ENCODE results near the gene IRAK4. TPM values are rescaled to one million over a fixed set of nuclear protein-coding genes. Genes with fewer than 3 reads are reported as not detected.
"Not testable (repeated sequence)": the region's sequence is repeated elsewhere in the genome, so short reads cannot be mapped to it uniquely, and the experiment has no call there.

IRAK4 gene
- total RNA-seq, 3 donors from 2014 or later, result 37.4 to 46.4 (median 38.7) TPM

DNA sequence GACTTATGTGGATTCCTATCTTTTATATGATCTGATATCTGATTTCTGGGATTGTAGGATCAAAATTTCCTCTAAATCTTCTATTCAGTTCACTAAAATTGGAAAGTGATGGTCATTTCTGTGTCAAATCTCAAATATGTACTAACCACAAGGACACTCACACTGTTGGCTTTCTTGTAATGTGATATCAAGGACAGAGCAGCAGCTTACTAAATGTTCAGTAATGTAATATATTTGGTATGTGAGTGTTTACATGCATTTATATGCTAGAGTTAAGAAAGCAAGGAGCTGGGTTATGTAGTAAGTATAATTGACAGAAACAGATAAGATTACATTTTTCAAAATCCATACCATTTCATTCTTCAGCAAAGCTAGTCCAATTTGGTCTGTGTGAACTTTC lies 16.6 kb upstream of the IRAK4 start:
- Histone ChIP-seq H3K36me3 (no peaks in the 10 kb centered on the region), H3K27me3 (no peaks in the 10 kb centered on the region), H3K27ac (no peak overlapping the region), H3K9me3 (no peaks in the 10 kb centered on the region), H3K4me3 (no peak overlapping the region), H3K4me1 (no peaks in the 10 kb centered on the region)
- intact Hi-C loops (cut with DNase I; ENCODE audit: low total_unique reads), result no loop called here
- TF ChIP-seq POLR2A (IDR thresholded peaks at IDR 0.05), result no peak
- TF ChIP-seq CTCF (IDR thresholded peaks at IDR 0.05), result no peak
- no peak for TF ChIP-seq POLR2AphosphoS5 (IDR thresholded peaks at IDR 0.05)
- DNase-seq (ENCODE audit: low spot score in 2 of 2), result no peak

GRCh38 chr12:43744826-43745225 lies 13.9 kb upstream of the IRAK4 start:
- intact Hi-C loops (cut with DNase I; ENCODE audit: low total_unique reads), result no loop called here
- H3K4me1 ChIP-seq, result no peaks in the 10 kb centered on the region
- DNase-seq (ENCODE audit: low spot score in 2 of 2), result no peak
- no peak overlapping the region for H3K4me3 ChIP-seq
- no peaks in the 10 kb centered on the region for H3K27me3 ChIP-seq
- H3K9me3 ChIP-seq, result no peaks in the 10 kb centered on the region
- H3K27ac ChIP-seq, result no peak overlapping the region
- H3K36me3 ChIP-seq, result no peaks in the 10 kb centered on the region
- TF ChIP-seq POLR2A (IDR thresholded peaks at IDR 0.05) (no peak), CTCF (IDR thresholded peaks at IDR 0.05) (no peak), POLR2AphosphoS5 (IDR thresholded peaks at IDR 0.05) (no peak)

- Histone ChIP-seq H3K27me3 (no peaks in the 10 kb centered on the region), H3K36me3 (no peaks in the 10 kb centered on the region), H3K27ac (no peak overlapping the region), H3K4me1 (no peaks in the 10 kb centered on the region), H3K4me3 (no peak overlapping the region), H3K9me3 (no peaks in the 10 kb centered on the region)
- intact Hi-C loops (cut with DNase I; ENCODE audit: low total_unique reads), result no loop called here
- TF ChIP-seq POLR2AphosphoS5 (IDR thresholded peaks at IDR 0.05), result no peak
- TF ChIP-seq CTCF (IDR thresholded peaks at IDR 0.05), result no peak
- TF ChIP-seq POLR2A (IDR thresholded peaks at IDR 0.05), result no peak
- DNase-seq (ENCODE audit: low spot score in 2 of 2), result no peak
Observed at GRCh38 chr12:43749016-43749415, 9.7 kb upstream of the IRAK4 start.

GRCh38 chr12:43750814-43751213 lies 7.9 kb upstream of the IRAK4 start:
- H3K9me3 ChIP-seq, result no peaks in the 10 kb centered on the region
- no peaks in the 10 kb centered on the region for H3K4me1 ChIP-seq
- no peak overlapping the region for H3K4me3 ChIP-seq
- TF ChIP-seq POLR2A (IDR thresholded peaks at IDR 0.05) (no peak), POLR2AphosphoS5 (IDR thresholded peaks at IDR 0.05) (no peak), CTCF (IDR thresholded peaks at IDR 0.05) (no peak)
- no peak for DNase-seq (ENCODE audit: low spot score in 2 of 2)
- intact Hi-C loops (cut with DNase I; ENCODE audit: low total_unique reads), result no loop called here
- no peak overlapping the region for H3K27ac ChIP-seq
- H3K27me3 ChIP-seq, result no peaks in the 10 kb centered on the region
- no peaks in the 10 kb centered on the region for H3K36me3 ChIP-seq

DNA sequence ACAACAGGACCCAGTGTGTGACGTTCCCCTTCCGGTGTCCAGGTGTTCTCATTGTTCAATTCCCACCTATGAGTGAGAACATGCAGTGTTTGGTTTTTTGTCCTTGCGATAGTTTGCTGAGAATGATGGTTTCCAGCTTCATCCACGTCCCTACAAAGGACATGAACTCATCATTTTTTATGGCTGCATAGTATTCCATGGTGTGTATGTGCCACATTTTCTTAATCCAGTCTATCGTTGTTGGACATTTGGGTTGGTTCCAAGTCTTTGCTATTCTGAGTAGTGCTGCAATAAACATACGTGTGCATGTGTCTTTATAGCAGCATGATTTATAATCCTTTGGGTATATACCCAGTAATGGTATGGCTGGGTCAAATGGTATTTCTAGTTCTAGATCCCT lies 7.4 kb upstream of the IRAK4 start:
- H3K4me3 ChIP-seq; H3K27ac ChIP-seq; DNase-seq (ENCODE audit: low spot score in 2 of 2); intact Hi-C loops (cut with DNase I; ENCODE audit: low total_unique reads); H3K9me3 ChIP-seq; H3K27me3 ChIP-seq; H3K36me3 ChIP-seq; H3K4me1 ChIP-seq: not testable (repeated sequence)

- no peak for DNase-seq (ENCODE audit: low spot score in 2 of 2)
- intact Hi-C loops (cut with DNase I; ENCODE audit: low total_unique reads), result no loop called here
- Histone ChIP-seq H3K4me3 (no peak overlapping the region), H3K27me3 (no peaks in the 10 kb centered on the region), H3K36me3 (no peaks in the 10 kb centered on the region), H3K27ac (no peak overlapping the region), H3K4me1 (peaks cover 0 to 7% of the 10 kb centered on the region in 2 donors), H3K9me3 (no peaks in the 10 kb centered on the region)
- TF ChIP-seq POLR2A (IDR thresholded peaks at IDR 0.05) (no peak), CTCF (IDR thresholded peaks at IDR 0.05) (no peak), POLR2AphosphoS5 (IDR thresholded peaks at IDR 0.05) (no peak)
Observed at GRCh38 chr12:43754015-43754414, 4.7 kb upstream of the IRAK4 start.

Data from breast epithelium (tissue), 4 donors.